Astrocyte of the cerebellum (primary cell): ENCODE measurements around the gene ARHGAP42.
"Not testable (repeated sequence)": the region's sequence is repeated elsewhere in the genome, so short reads cannot be mapped to it uniquely, and the experiment has no call there.

ENCODE experiments used
- DNase-seq: peaks from one replicate; pipeline ENCODE4 v3.0.0-alpha.2; 2011; ENCODE audit warnings: low read depth
- H3K4me3 ChIP-seq: 2 replicates; pipeline ENCODE4 v1.5.1; 2011; ENCODE audit warnings: mild to moderate bottlenecking, low read depth, low read length, moderate library complexity
- in situ Hi-C: cut with HindIII; loops from 2 replicates; pipeline ENCODE4 v1.10.0; 2017; ENCODE audit warnings: low sequenced_read_pairs
- TF ChIP-seq, protein P1 (sequence below): IDR thresholded peaks from 2 replicates; pipeline ENCODE4 v1.5.1; 2012; ENCODE audit warnings: low read length, low read depth, moderate library complexity, mild to moderate bottlenecking; ENCODE audit errors: missing control alignments

The ARHGAP42 gene

DNA sequence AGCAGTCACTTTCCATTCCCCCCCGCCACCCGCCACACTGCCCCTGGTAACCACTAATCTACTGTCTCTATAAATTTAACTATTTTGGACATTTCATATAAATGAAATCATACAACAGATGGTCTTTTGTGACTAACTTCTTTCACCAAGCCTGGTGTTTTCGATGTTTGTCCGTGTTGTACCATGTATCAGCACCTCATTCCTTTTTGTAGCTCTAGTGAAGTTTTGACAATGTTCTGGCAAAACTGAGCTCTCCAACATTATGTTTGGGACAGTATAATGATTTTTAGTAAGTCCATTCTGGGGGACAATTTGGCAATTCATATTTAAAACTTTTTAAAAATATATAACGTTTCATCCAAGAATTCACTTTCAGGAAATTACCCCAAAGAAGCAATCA lies 45.6 kb upstream of the ARHGAP42 start:
- TF ChIP-seq, protein P1, sequence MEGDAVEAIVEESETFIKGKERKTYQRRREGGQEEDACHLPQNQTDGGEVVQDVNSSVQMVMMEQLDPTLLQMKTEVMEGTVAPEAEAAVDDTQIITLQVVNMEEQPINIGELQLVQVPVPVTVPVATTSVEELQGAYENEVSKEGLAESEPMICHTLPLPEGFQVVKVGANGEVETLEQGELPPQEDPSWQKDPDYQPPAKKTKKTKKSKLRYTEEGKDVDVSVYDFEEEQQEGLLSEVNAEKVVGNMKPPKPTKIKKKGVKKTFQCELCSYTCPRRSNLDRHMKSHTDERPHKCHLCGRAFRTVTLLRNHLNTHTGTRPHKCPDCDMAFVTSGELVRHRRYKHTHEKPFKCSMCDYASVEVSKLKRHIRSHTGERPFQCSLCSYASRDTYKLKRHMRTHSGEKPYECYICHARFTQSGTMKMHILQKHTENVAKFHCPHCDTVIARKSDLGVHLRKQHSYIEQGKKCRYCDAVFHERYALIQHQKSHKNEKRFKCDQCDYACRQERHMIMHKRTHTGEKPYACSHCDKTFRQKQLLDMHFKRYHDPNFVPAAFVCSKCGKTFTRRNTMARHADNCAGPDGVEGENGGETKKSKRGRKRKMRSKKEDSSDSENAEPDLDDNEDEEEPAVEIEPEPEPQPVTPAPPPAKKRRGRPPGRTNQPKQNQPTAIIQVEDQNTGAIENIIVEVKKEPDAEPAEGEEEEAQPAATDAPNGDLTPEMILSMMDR = no peak
- H3K4me3 ChIP-seq = no peak overlapping the region
- DNase-seq = no peak
- in situ Hi-C loops = no loop called here

DNA sequence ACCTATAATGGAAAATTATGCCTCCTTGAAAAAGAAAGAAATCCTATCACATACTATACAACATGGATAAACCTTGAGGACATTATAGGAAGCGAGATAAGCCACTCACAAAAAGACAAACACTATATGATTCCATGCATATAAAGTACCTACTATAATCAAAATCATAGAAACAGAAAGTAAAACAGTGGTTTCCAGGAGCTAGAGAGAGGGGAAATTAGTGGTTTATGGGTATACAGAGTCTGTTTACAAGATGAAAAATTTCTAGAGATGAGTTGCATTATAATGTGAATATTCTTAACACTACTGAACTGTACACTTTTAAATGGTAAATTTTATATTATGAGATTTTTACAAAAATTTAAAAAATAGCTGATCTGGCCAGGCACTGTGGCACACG lies 40.5 kb upstream of the ARHGAP42 start:
- in situ Hi-C loops = no loop called here
- H3K4me3 ChIP-seq = no peak overlapping the region
- DNase-seq = no peak
- TF ChIP-seq, protein P1 = no peak

DNA sequence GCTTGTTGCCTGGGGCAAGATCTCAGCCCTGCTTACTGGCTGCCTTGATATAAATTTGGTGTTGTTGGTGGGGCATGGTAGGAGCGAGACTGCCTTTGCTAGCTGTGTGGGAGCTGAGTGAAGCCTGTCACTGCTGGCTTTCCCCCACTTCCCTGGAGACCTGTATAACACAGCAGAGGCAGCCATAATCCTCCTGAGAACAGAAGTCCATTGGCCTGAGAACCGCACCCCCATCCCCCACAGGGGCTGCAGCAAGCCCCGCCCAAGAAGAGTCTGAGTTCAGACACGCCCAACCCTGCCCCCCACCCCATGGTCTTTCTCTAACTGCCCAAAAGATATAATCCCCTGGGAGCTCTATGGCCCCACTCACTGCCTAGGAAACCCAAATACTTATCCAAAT lies 39.2 kb upstream of the ARHGAP42 start:
- no peak for DNase-seq
- in situ Hi-C loops = no loop called here
- no peak overlapping the region for H3K4me3 ChIP-seq
- TF ChIP-seq, protein P1 = no peak

DNA sequence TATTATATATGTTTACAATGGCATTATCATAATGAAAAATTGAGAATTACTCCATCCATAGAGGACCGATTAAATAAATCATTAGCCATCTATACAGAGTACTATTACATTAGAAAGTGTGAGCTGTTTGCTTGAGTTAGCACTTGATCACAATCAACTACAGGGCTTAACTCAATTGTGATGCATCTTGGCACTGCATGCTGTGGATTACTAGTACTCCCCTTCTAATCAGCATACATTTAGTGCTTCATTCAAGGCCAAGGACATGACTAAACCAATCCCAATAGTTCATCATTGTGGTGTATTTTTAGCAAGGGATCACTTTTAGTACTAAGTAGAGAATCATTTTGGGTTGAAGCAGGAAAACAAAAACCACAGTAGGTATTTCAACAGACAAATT lies 23.5 kb upstream of the ARHGAP42 start:
- no peak overlapping the region for H3K4me3 ChIP-seq
- in situ Hi-C loops = no loop called here
- TF ChIP-seq, protein P1 = no peak
- no peak for DNase-seq

DNA sequence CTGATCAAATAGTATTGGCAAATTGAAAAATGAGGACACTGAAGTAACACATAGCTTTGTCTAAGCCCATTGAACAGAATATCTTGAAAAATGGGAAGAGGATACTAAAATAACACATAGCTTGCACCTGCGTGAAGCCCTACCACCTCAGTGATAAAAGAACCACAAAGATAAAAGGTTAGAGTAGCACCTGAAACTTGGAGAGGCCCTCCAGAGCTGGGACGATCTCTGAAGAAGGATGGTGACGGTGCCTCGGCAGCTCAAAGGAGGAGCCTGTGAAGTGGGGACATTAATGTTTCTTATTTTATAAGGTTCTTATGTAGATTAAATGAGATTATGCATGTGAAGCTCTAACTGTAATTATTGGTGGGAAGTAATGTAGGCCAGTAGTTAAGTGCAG lies 23.1 kb upstream of the ARHGAP42 start:
- TF ChIP-seq, protein P1 = no peak
- DNase-seq = no peak
- in situ Hi-C loops = no loop called here
- H3K4me3 ChIP-seq = no peak overlapping the region

DNA sequence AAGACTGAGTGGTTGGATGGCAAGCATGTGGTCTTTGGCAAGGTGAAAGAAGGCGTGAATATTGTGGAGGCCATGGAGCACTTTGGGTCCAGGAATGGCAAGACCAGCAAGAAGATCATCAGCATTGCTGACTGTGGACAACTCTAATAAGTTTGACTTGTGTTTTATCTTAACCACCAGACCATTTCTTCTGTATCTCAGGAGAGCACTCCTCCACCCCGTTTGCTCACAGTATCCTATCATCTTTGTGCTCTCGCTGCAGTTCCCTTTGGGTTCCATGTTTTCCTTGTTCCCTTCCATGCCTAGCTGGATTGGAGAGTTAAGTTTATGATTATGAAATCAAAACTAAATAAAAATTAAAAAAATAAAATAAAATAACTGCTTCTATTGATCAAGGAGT lies 20.3 kb upstream of the ARHGAP42 start:
- in situ Hi-C loops, H3K4me3 ChIP-seq, DNase-seq: not testable (repeated sequence)

DNA sequence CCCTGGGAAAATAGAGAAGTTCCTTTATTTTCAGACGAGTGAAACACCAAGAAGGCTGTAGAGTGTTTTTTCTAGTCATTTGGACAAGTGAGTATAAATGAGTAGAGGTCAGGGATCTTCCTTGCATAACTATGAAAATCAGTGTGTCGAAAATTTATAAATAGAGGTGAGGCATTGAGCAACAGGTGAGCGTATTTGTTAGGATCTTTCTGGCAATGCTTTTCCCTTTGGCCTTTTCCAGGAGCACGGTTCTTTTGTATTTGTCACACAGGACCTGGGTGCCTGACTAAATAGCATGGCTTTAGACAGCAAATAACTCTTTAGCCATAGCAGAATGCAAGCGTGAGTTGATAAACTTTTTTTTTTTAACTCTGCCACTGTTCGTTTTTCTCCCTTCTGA lies 19.6 kb upstream of the ARHGAP42 start:
- no peak overlapping the region for H3K4me3 ChIP-seq
- TF ChIP-seq, protein P1 = no peak
- in situ Hi-C loops = no loop called here
- DNase-seq = no peak
